ENCODE measurements around the gene NANS. TPM values are rescaled to one million over a fixed set of nuclear protein-coding genes. Genes with fewer than 3 reads are reported as not detected.

The NANS gene
- total RNA-seq, 1 donor from 2014 or later, result 117 TPM

- TF ChIP-seq CTCF (conservative IDR thresholded peaks at IDR 0.05; ENCODE audit: low read depth, low read length), result no peak
- no peak for DNase-seq (ENCODE audit: low read depth)
- no peak overlapping the region for H3K4me3 ChIP-seq (ENCODE audit: low read depth, low read length)
Measured at GRCh38 chr9:98096091-98096490, 39.6 kb downstream of the NANS start.

- no peak overlapping the region for H3K4me3 ChIP-seq (ENCODE audit: low read depth, low read length)
- TF ChIP-seq CTCF (conservative IDR thresholded peaks at IDR 0.05; ENCODE audit: low read depth, low read length), result no peak
- DNase-seq (ENCODE audit: low read depth), result no peak
Measured at GRCh38 chr9:98097836-98098235, 41.3 kb downstream of the NANS start.

- no peak for TF ChIP-seq CTCF (conservative IDR thresholded peaks at IDR 0.05; ENCODE audit: low read depth, low read length)
- H3K4me3 ChIP-seq (ENCODE audit: low read depth, low read length), result no peak overlapping the region
- DNase-seq (ENCODE audit: low read depth), result no peak
Measured at GRCh38 chr9:98099346-98099745, 42.8 kb downstream of the NANS start.

- no peak overlapping the region for H3K4me3 ChIP-seq (ENCODE audit: low read depth, low read length)
- DNase-seq (ENCODE audit: low read depth), result no peak
- no peak for TF ChIP-seq CTCF (conservative IDR thresholded peaks at IDR 0.05; ENCODE audit: low read depth, low read length)
Measured at GRCh38 chr9:98099898-98100297, 43.4 kb downstream of the NANS start.

- no peak for DNase-seq (ENCODE audit: low read depth)
- no peak overlapping the region for H3K4me3 ChIP-seq (ENCODE audit: low read depth, low read length)
- no peak for TF ChIP-seq CTCF (conservative IDR thresholded peaks at IDR 0.05; ENCODE audit: low read depth, low read length)
Measured at GRCh38 chr9:98100456-98100855, 43.9 kb downstream of the NANS start.

- DNase-seq (ENCODE audit: low read depth), result no peak
- H3K4me3 ChIP-seq (ENCODE audit: low read depth, low read length), result no peak overlapping the region
- no peak for TF ChIP-seq CTCF (conservative IDR thresholded peaks at IDR 0.05; ENCODE audit: low read depth, low read length)
Measured at GRCh38 chr9:98101416-98101815, 44.9 kb downstream of the NANS start.

GRCh38 chr9:98101868-98102273, 45.3 kb downstream of the NANS start:
- no peak overlapping the region for H3K4me3 ChIP-seq (ENCODE audit: low read depth, low read length)
- no peak for TF ChIP-seq CTCF (conservative IDR thresholded peaks at IDR 0.05; ENCODE audit: low read depth, low read length)
- DNase-seq (ENCODE audit: low read depth), result no peak
